Stimulated activated naive CD8-positive, alpha-beta T cell treated with anti-CD3 and anti-CD28 coated beads, Interleukin-15, Interleukin-2, amounts not matched to agents 100 ng/mL and 50 ng/mL, for 24 hours (primary cell): ENCODE data around the gene GGCT.

Experiments
- H3K27ac Mint-ChIP-seq: one replicate; pipeline ENCODE4 v1.8.0; 2021; ENCODE audit warnings: mild to moderate bottlenecking, mixed read lengths
- H3K27me3 Mint-ChIP-seq: one replicate; pipeline ENCODE4 v1.8.0; 2021; ENCODE audit warnings: mixed read lengths
- H3K36me3 Mint-ChIP-seq: one replicate; pipeline ENCODE4 v1.8.0; 2021; ENCODE audit warnings: low read depth, mixed read lengths
- H3K4me1 Mint-ChIP-seq: one replicate; pipeline ENCODE4 v1.8.0; 2021; ENCODE audit warnings: low read depth, mixed read lengths
- H3K4me3 Mint-ChIP-seq: one replicate; pipeline ENCODE4 v1.8.0; 2021; ENCODE audit warnings: mild to moderate bottlenecking, mixed read lengths
- H3K9me3 Mint-ChIP-seq: one replicate; pipeline ENCODE4 v1.8.0; 2021; ENCODE audit warnings: mixed read lengths

GGCT gene

DNA sequence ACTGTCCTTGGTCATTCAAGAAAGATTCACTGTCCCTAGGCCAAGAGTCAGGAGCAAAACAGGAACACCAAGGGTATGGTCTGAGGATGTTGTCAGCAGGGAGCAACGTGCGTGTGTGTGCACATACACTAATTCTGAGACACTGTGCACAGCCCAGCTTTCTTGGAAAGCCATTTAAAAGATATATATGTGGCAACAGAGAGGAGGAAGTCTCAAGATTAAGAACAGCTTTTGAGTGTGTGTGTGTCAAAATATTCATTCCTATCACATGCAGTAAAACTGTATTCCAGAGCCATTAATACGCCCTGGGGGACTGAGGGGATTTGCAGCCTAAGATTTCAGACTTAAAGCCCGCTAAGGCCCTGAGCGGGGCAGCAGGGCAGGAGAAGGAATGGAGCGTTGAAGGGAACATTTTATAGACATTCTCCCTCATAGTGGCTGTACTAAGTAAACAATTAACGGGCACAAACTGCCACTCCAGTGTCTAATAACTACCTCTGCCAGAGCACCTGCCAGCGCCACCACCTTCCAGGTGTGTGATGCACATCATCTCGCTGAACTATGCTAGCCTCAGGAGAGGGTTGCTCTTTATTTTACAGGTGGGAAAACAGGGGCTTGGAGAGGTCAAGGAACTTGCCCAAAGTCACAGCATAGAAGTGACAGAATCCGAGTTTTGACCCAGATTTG, 28.0 kb downstream of the GGCT start:
- Mint-ChIP-seq H3K4me3 (peak overlapping the region; percentile 47), H3K4me1 (peaks cover 79% of the 10 kb centered on the region), H3K27ac (no peak overlapping the region), H3K9me3 (no peaks in the 10 kb centered on the region), H3K27me3 (no peaks in the 10 kb centered on the region), H3K36me3 (peaks cover 8% of the 10 kb centered on the region)

DNA sequence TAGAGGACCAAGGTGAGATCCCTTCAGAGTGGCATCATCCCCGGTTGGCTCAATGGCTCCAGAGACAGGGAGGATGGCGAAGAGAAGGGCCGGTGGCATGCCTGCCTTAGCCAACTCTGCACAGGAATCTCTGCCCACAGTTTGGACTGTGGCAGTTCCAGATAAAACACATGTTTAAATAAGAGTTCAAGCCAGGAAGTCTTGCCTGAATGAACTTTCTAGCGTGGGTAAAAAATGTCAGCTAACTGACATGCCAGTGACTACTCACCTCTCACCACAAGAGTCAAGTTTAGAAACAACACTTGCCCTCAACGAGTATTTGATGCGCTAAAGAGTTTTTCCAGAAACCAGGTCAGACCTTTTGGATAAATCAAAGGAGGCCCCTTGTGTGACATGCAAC, 29.0 kb downstream of the GGCT start:
- Mint-ChIP-seq H3K9me3 (no peaks in the 10 kb centered on the region), H3K36me3 (peaks cover 8% of the 10 kb centered on the region), H3K27ac (no peak overlapping the region), H3K4me3 (peak overlapping the region; percentile 40), H3K4me1 (peaks cover 89% of the 10 kb centered on the region), H3K27me3 (no peaks in the 10 kb centered on the region)

DNA sequence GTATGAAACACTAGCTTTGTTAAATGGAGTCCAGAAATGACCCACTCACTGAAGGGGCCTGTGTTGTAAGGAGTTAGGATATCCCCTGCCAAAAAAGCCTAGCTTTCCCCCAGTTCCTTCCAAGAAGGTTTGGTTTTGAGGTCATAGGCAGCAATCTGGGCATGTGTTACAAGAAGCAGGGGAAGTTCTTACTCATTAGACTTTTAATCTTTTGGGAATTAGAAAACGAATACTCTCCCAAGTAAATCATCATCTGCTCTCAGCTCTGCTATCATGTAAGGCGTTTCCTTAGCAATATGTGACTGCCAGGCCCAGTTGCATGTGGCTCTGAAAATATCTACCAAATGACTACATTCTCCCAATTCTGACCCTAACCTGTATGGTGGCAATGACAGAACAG, 29.7 kb downstream of the GGCT start:
- Mint-ChIP-seq H3K9me3 (no peaks in the 10 kb centered on the region), H3K4me3 (no peak overlapping the region), H3K27me3 (no peaks in the 10 kb centered on the region), H3K4me1 (peaks cover 90% of the 10 kb centered on the region), H3K27ac (peak overlapping the region; percentile 29), H3K36me3 (peaks cover 8% of the 10 kb centered on the region)

DNA sequence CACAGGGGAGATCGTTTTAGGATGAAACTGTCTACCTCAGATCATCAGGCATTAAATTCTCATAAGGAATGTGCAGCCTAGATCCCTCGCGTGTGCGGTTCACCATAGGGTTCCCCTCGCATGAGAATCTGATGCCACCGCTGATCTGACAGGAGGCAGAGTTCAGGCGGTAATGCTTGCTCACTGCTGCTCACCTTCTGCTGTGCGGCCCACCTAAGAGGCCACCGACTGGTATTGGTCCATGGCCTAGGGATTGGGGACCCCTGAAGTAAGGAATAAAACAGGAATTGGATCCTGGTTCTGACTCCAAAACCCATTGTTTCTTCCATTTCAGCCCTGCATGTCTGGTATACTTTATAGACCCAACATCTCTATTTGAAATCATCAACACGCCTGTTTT, 30.1 kb downstream of the GGCT start:
- peaks cover 8% of the 10 kb centered on the region for H3K36me3 Mint-ChIP-seq
- no peaks in the 10 kb centered on the region for H3K9me3 Mint-ChIP-seq
- H3K4me1 Mint-ChIP-seq, result peaks cover 88% of the 10 kb centered on the region
- no peak overlapping the region for H3K4me3 Mint-ChIP-seq
- H3K27ac Mint-ChIP-seq, result peak overlapping the region; percentile 29
- H3K27me3 Mint-ChIP-seq, result no peaks in the 10 kb centered on the region

DNA sequence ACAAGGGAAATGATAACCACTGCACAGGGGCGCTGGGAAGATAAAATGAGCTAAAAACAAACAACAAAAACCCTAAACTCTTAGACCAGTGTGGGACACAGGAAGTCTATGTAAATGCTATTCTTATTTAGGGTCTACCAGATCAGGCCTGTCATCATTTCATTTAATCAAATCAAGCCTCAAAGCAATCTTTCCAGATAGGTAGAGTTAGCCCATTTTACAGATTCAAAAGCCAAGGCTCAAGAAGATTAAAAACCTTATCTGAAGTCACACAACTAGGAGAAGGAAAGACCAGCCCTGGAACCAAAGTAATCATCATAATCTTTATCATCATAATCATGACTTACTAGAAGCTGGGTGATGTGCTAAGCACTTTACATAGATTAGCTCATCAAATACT, 30.7 kb downstream of the GGCT start:
- Mint-ChIP-seq H3K27me3 (no peaks in the 10 kb centered on the region), H3K4me1 (peaks cover 85% of the 10 kb centered on the region), H3K36me3 (peaks cover 8% of the 10 kb centered on the region), H3K4me3 (no peak overlapping the region), H3K9me3 (no peaks in the 10 kb centered on the region), H3K27ac (no peak overlapping the region)

DNA sequence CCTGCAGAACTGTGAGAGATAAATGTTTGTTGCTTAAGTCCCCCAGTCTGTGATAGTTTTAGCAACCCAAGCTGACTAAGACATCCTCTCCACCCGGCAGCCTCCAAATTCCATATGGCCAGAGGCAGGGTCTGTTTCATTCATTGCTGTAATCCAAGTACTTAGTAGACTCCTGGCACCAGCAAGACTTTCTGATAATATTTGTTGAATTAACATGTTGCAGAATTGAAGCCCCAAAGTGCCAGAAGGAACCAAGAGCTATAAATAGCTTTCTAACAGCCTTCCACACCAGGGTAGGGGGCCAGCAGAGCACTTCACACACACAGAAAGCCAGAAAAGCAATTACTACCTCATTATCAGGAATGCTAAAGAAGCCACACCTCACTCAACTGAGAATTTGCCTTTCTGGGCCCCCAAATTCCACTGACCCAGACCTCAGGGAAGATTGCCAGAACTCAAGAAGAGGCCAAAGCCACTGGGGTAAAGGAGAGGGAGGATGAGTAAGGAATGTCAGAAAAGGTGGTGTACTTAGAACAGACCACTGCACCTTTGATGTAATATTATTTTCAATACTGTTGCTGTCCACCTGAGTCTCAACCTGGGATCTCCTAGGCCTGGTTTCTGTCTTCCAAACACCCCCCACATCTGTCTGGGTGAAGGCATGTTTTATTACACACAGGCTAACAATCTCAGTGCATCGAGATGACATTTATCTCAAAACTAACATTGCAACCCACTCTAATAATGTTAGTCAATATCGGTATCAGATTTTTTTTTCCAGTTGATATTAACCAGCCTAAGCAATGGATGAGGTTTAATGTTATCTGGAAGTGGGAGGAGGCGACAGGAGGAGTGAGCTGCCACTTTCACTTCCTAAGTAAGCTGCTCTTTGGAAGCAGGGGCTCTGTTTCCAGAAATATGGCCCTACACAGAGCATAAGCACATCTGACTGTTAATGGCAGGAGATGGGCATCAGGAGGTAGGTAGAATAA, 31.5 kb downstream of the GGCT start:
- no peaks in the 10 kb centered on the region for H3K9me3 Mint-ChIP-seq
- no peak overlapping the region for H3K4me3 Mint-ChIP-seq
- H3K36me3 Mint-ChIP-seq, result peaks cover 8% of the 10 kb centered on the region
- no peaks in the 10 kb centered on the region for H3K27me3 Mint-ChIP-seq
- H3K27ac Mint-ChIP-seq, result no peak overlapping the region
- H3K4me1 Mint-ChIP-seq, result peaks cover 92% of the 10 kb centered on the region

DNA sequence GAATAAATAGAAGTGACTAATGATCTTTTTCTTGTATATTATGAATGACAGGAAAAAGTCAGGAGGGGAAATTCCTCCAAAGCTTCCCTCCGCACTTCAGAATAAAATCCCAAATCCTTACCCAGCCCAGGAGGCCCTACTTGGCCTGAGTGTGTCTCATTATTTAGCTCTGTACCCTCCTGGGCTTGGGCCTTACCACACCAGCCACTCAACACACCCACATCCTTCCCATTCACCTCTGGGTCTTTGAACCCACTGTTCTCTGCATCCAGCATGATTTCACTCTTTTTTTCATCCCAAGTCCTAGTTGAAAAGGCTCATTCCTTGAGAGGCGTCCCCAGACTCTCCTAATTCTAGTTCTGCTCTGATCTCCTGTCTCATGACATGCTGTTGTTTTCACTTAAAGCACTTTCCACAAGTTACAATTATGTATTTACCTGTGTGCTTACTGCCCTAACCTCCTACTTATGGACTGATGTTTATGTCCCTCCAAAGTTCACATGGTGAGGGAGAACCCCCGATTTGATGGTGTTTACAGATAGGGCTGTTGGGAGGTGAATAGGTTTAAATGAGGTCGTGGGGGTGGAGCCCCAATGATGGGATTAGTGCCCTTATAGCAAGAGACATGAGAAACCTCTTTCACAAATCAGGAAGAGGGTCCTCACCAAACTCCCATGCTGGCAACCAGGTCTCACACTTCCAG, 32.4 kb downstream of the GGCT start:
- H3K27me3 Mint-ChIP-seq, result no peaks in the 10 kb centered on the region
- peaks cover 92% of the 10 kb centered on the region for H3K4me1 Mint-ChIP-seq
- no peak overlapping the region for H3K4me3 Mint-ChIP-seq
- H3K36me3 Mint-ChIP-seq, result peaks cover 8% of the 10 kb centered on the region
- no peaks in the 10 kb centered on the region for H3K9me3 Mint-ChIP-seq
- peak overlapping the region; percentile 33 for H3K27ac Mint-ChIP-seq

DNA sequence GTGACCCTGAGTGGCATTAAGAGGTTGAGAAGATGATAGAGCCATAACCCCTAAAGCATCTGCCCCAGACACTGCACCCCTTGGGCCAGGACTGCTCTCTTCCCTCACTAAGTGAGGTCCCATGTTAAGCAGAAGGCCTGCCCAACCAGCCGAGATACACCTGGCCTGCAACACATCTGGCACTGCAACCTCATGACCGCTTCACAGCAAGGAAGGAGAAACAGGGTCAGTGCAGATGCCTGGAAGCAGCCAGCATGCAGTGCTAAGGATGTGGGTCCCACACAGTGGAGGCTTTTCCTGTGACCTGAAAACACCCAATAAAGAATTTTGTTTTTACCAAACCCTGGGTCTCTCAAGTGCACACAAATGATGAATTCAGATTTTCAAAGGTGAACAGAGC, 33.4 kb downstream of the GGCT start:
- peaks cover 89% of the 10 kb centered on the region for H3K4me1 Mint-ChIP-seq
- peaks cover 8% of the 10 kb centered on the region for H3K36me3 Mint-ChIP-seq
- H3K9me3 Mint-ChIP-seq, result no peaks in the 10 kb centered on the region
- no peak overlapping the region for H3K4me3 Mint-ChIP-seq
- no peaks in the 10 kb centered on the region for H3K27me3 Mint-ChIP-seq
- H3K27ac Mint-ChIP-seq, result no peak overlapping the region

DNA sequence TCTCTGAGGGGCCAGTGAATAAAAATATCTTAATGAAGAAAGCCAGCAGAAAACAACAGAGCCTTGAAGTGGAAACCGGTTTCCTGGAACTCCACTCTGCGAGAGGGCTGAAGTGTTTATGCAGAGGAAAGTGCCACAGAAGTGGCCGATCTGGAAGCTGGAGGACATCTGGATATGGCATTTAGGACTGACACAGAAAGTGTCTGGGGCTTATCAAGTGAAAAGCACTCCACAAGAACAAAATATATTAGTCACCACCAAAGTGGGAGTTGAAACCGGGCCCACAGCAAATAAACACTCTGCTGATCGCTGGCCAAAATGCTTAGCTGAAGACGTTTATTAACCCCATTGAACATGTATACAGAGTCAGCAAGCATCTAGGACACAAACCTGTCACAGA, 33.9 kb downstream of the GGCT start:
- no peak overlapping the region for H3K4me3 Mint-ChIP-seq
- peaks cover 8% of the 10 kb centered on the region for H3K36me3 Mint-ChIP-seq
- no peak overlapping the region for H3K27ac Mint-ChIP-seq
- H3K27me3 Mint-ChIP-seq, result no peaks in the 10 kb centered on the region
- no peaks in the 10 kb centered on the region for H3K9me3 Mint-ChIP-seq
- peaks cover 89% of the 10 kb centered on the region for H3K4me1 Mint-ChIP-seq

DNA sequence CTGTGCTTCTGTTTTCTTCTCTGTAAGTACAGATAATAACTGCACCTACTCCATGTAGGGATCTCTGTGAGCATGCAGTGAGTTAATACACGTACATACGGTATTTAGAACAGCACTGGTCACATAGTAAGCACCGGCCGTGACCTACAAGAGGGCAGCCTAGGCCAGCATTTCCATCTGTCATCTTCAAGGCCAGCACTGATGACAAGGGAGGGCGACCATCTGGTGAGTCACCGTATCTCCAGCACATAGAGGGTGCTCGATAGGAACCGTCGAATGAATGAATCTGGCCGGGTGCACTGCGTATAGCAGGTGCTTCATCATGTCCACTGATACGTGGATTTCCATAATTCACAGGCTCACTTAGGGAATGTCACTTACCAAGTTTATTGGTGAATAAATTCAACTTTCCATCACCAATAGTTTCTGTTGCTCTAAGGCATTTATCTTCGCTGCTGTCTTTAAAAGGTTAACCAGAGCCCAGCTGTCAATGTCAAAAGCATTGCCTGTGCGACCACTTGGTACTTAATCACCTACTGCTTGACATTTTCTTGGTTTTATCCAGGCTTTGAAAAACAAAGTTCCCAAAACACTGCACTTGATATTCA, 34.4 kb downstream of the GGCT start:
- H3K36me3 Mint-ChIP-seq, result peaks cover 8% of the 10 kb centered on the region
- H3K27me3 Mint-ChIP-seq, result no peaks in the 10 kb centered on the region
- H3K27ac Mint-ChIP-seq, result no peak overlapping the region
- peaks cover 89% of the 10 kb centered on the region for H3K4me1 Mint-ChIP-seq
- no peaks in the 10 kb centered on the region for H3K9me3 Mint-ChIP-seq
- no peak overlapping the region for H3K4me3 Mint-ChIP-seq

DNA sequence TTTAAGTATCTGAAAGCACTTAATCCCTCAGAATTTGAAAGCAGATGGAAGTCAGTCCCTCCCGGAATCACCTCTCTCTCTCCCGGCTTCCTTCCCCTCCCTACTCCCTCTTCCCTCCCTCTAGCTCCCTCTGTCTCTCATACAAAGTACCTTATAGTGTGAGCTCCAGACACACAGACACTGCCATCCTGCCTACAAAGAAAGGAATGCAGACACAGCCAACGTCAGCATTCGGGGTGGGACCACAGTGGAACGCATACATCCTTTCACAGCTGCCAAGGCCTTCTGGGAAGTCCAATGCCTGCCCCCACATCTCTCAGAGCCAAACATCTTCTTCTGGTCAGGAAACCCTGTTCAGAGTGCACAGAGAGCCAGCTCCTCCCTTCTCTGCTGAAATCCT, 35.3 kb downstream of the GGCT start:
- H3K36me3 Mint-ChIP-seq, result peaks cover 3% of the 10 kb centered on the region
- peaks cover 86% of the 10 kb centered on the region for H3K4me1 Mint-ChIP-seq
- H3K27ac Mint-ChIP-seq, result no peak overlapping the region
- no peaks in the 10 kb centered on the region for H3K9me3 Mint-ChIP-seq
- no peaks in the 10 kb centered on the region for H3K27me3 Mint-ChIP-seq
- H3K4me3 Mint-ChIP-seq, result no peak overlapping the region

DNA sequence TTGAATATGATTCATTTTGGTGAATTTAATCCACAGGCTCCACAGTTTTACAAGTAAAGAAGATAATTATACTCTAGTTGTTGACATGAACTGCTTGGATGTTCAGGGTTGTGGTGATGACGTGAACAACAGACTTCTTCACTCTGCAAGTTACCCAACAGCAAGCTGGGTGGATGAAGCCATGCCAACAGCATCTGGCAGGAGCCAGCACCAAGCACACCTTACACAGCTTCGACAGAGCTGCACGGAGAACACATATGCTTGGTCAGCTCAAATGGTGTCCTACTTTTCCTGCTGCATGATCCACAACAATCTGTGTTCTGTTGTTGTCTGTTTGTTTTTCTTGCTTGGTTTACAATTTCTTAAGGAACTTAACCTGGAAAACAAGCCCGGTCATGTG, 35.8 kb downstream of the GGCT start:
- H3K9me3 Mint-ChIP-seq, result no peaks in the 10 kb centered on the region
- H3K27ac Mint-ChIP-seq, result no peak overlapping the region
- peaks cover 83% of the 10 kb centered on the region for H3K4me1 Mint-ChIP-seq

DNA sequence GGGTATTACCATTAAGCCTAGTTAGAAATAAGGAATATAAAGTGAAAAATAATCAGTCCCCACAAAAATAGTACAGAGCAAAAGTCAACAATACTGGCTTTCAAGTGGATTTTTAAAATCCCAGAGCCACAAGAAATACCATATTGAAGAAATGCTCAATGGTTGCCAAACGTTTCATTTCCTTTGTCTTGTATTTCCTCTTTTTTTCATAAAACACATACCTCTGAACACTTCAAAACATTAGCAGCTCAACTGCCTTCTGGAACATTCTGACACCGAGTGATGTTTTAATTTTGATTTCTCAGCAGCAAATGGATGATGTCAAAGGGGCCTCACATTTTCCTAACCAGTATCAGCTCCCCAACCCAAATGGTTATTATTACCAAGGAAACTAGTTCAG, 36.6 kb downstream of the GGCT start:
- H3K27me3 Mint-ChIP-seq, result no peaks in the 10 kb centered on the region
- peaks cover 81% of the 10 kb centered on the region for H3K4me1 Mint-ChIP-seq
- H3K4me3 Mint-ChIP-seq, result no peak overlapping the region
- H3K36me3 Mint-ChIP-seq, result no peaks in the 10 kb centered on the region
- H3K27ac Mint-ChIP-seq, result peak overlapping the region; percentile 29
- no peaks in the 10 kb centered on the region for H3K9me3 Mint-ChIP-seq

More for the DNA sequence above, 35.8 kb downstream of the GGCT start:
- Mint-ChIP-seq H3K36me3 (no peaks in the 10 kb centered on the region), H3K27me3 (no peaks in the 10 kb centered on the region), H3K4me3 (no peak overlapping the region)

DNA sequence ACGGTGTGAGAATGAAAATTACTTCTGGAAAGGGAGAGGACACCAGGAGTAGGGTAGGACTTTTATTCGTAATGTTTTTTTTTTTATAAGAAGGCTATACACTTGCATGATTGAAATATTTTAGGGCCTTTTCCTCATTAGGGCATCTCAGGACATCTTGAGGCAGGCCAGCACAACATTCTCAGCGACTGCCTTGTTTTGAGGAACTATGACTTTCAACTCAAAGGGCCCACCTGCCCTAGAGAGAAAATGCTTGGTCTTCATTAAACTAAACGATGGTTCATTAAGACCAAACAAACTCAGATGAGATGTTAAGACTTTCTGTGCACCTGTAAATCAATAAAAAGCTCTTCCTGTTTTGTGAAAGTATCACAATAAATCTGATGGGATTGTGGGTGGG, 37.4 kb downstream of the GGCT start:
- Mint-ChIP-seq H3K9me3 (no peaks in the 10 kb centered on the region), H3K36me3 (no peaks in the 10 kb centered on the region), H3K4me3 (no peak overlapping the region)

More for the DNA sequence above, 37.4 kb downstream of the GGCT start:
- Mint-ChIP-seq H3K4me1 (peaks cover 74% of the 10 kb centered on the region), H3K27ac (no peak overlapping the region), H3K27me3 (no peaks in the 10 kb centered on the region)
